Body of pancreas (tissue), 4 donors: ENCODE measurements around the gene AUTS2. TPM values are rescaled to one million over a fixed set of nuclear protein-coding genes. Genes with fewer than 3 reads are reported as not detected.

Source experiments
- ATAC-seq: fragments of 150-250 bp; one replicate; pipeline ENCODE4 v1.9.1; 2016
- DNase-seq, 4 donors: peaks; one replicate each; pipeline ENCODE4 v3.0.0-alpha.2; 2019
- H3K27ac ChIP-seq, 4 donors: fragments of 200-600 bp; sonication (generic); 1 replicate in 3 of 4; 2 replicates in 1 of 4; pipeline versions ENCODE4 v1.5.1 to v1.6.1; 2016 to 2019; ENCODE audit warnings: mild to moderate bottlenecking in 1 of 4, mixed read lengths in 1 of 4, moderate library complexity in 1 of 4
- H3K27me3 ChIP-seq, 2 donors: fragments of 200-600 bp; sonication (generic); one replicate each; pipeline ENCODE4 v1.6.0; 2016; ENCODE audit warnings: mild to moderate bottlenecking in 1 of 2
- H3K36me3 ChIP-seq, 2 donors: fragments of 200-600 bp; sonication (generic); replicated peaks in 1 of 2; 2 replicates each; pipeline ENCODE4 v1.5.1; 2016; ENCODE audit warnings: low read depth in 2 of 2; ENCODE audit not compliant: insufficient read depth in 1 of 2
- H3K4me1 ChIP-seq: fragments of 200-600 bp; sonication (generic); one replicate; pipeline ENCODE4 v1.6.0; 2016
- H3K4me3 ChIP-seq, 2 donors: fragments of 200-600 bp; sonication (generic); 1 replicate in 1 of 2; 2 replicates in 1 of 2; pipeline ENCODE4 v1.5.1; 2016 to 2019
- H3K9me3 ChIP-seq, 3 donors: fragments of 200-600 bp; sonication (generic); 1 replicate in 2 of 3; 2 replicates in 1 of 3; pipeline ENCODE4 v1.5.1; 2016
- POLR2A ChIP-seq, 3 donors: fragments of 450-650 bp; IDR thresholded peaks; one replicate each; pipeline ENCODE4 v1.6.1; 2016; ENCODE audit warnings: antibody characterized with exemption in 3 of 3, mild to moderate bottlenecking in 2 of 3
- WGBS, 2 donors: methylation state at CpG; one replicate each; pipeline ENCODE4 v1.1.5; 2017; 5-methylcytosine and 5-hydroxymethylcytosine counted together
- intact Hi-C: fragments of 100-400 bp; cut with DNase I; formaldehyde crosslinking; loops from one replicate; pipeline ENCODE4 v1.15.1; 2023
- total RNA-seq, 2 donors: library from RNA; depleted of rRNA; stranded (reverse); fragments of >200 nt; gene quantifications; one replicate each; pipeline ENCODE4 v1.1.0, GENCODE V29; 2016
- TF ChIP-seq, protein P1 (sequence below), 7 experiments: fragments of 450-650 bp in 4 of 7; fragments of 200-600 bp in 3 of 7; sonication (generic) in 3 of 7; IDR thresholded peaks; one replicate each; pipeline ENCODE4 v1.5.1; 2016 to 2019; ENCODE audit warnings: antibody characterized with exemption in 7 of 7

Gene AUTS2
- total RNA-seq, 2 donors from 2014 or later, result 11.7 to 18.5 TPM

DNA sequence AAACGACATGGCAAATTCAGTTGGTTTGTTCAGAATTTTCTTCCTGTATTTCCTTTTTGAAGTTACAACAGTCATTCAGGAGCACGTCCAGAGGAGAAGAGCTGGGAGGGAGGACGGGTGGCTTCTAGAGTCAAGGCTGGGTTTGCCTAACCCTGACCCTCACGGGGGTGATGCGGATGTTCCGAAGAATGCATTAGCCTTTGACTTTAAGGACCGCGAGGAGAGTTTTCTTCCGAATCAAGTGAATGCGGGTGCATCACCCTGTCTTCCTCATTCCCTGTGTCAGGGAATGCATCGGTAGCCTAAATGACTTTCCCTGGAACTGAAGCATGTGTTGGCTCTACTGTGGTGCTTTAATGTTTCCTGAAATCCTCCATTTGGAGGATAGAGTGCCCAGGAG, 1137.0 kb downstream of the AUTS2 start:
- intact Hi-C loops, result no loop called here
- TF ChIP-seq, protein P1, sequence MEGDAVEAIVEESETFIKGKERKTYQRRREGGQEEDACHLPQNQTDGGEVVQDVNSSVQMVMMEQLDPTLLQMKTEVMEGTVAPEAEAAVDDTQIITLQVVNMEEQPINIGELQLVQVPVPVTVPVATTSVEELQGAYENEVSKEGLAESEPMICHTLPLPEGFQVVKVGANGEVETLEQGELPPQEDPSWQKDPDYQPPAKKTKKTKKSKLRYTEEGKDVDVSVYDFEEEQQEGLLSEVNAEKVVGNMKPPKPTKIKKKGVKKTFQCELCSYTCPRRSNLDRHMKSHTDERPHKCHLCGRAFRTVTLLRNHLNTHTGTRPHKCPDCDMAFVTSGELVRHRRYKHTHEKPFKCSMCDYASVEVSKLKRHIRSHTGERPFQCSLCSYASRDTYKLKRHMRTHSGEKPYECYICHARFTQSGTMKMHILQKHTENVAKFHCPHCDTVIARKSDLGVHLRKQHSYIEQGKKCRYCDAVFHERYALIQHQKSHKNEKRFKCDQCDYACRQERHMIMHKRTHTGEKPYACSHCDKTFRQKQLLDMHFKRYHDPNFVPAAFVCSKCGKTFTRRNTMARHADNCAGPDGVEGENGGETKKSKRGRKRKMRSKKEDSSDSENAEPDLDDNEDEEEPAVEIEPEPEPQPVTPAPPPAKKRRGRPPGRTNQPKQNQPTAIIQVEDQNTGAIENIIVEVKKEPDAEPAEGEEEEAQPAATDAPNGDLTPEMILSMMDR (IDR thresholded peaks at IDR 0.05), result no peak
- no peak for TF ChIP-seq POLR2A (IDR thresholded peaks at IDR 0.05)
- no peak overlapping the region for H3K4me3 ChIP-seq
- H3K4me1 ChIP-seq, result peaks cover 7% of the 10 kb centered on the region
- DNase-seq (no peak), ATAC-seq (no peak)
- no peak overlapping the region for H3K27ac ChIP-seq
- H3K27me3 ChIP-seq, result no peaks in the 10 kb centered on the region
- no peaks in the 10 kb centered on the region for H3K9me3 ChIP-seq
- 80 to 81% methylated on average over 11 of the region's 11 CpGs for WGBS, 2 donors
- H3K36me3 ChIP-seq, result no peaks in the 10 kb centered on the region

- Histone ChIP-seq H3K27ac (no peak overlapping the region), H3K4me3 (no peak overlapping the region), H3K4me1 (peaks cover 7% of the 10 kb centered on the region), H3K9me3 (no peaks in the 10 kb centered on the region), H3K27me3 (no peaks in the 10 kb centered on the region), H3K36me3 (no peaks in the 10 kb centered on the region)
- WGBS, 2 donors, result 34 to 41% methylated on average over 11 of the region's 11 CpGs
- ATAC-seq (no peak), DNase-seq (no peak)
- TF ChIP-seq, protein P1 (IDR thresholded peaks at IDR 0.05), result no peak
- TF ChIP-seq POLR2A (IDR thresholded peaks at IDR 0.05), result no peak
- intact Hi-C loops, result no loop called here
Observed at GRCh38 chr7:70736715-70737460, 1138.6 kb downstream of the AUTS2 start.

GRCh38 chr7:70738151-70738885, 1140.0 kb downstream of the AUTS2 start:
- H3K4me3 ChIP-seq, result no peak overlapping the region
- intact Hi-C loops, result no loop called here
- no peaks in the 10 kb centered on the region for H3K36me3 ChIP-seq
- H3K4me1 ChIP-seq, result peaks cover 7% of the 10 kb centered on the region
- ATAC-seq (no peak), DNase-seq (no peak)
- H3K27ac ChIP-seq, result no peak overlapping the region
- H3K27me3 ChIP-seq, result no peaks in the 10 kb centered on the region
- 78 to 79% methylated on average over 8 of the region's 8 CpGs for WGBS, 2 donors
- H3K9me3 ChIP-seq, result no peaks in the 10 kb centered on the region
- TF ChIP-seq POLR2A (IDR thresholded peaks at IDR 0.05), result no peak

- ATAC-seq, result no peak
Observed at GRCh38 chr7:70739646-70740210, 1141.5 kb downstream of the AUTS2 start.

DNA sequence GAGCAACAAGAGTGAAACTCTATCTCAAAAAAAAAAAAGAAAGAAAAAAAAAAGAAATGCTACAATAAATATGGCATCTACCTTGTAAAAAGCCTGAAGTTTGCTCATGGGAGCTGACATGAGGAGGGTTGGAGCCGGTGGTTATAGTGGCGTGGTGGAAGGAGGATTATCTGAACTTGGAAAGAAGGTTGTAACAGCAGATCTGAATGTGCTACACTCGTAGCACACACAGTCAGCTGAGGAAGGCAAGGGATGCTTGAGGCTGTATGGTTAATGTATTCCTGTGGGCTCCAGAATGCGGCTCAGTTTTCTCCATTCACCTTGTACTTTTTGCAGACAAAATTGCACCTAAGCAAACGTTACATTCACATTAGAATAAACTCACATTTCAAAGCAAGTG, 1143.4 kb downstream of the AUTS2 start:
- 80 to 83% methylated on average over 5 of the region's 5 CpGs for WGBS, 2 donors
- no peak for ATAC-seq
- no peak overlapping the region for H3K27ac ChIP-seq

More at GRCh38 chr7:70739646-70740210, 1141.5 kb downstream of the AUTS2 start:
- TF ChIP-seq, protein P1 (IDR thresholded peaks at IDR 0.05), result no peak
- no peak for TF ChIP-seq POLR2A (IDR thresholded peaks at IDR 0.05)
- DNase-seq, result no peak
- H3K9me3 ChIP-seq, result no peaks in the 10 kb centered on the region
- no peak overlapping the region for H3K27ac ChIP-seq
- no peaks in the 10 kb centered on the region for H3K36me3 ChIP-seq
- intact Hi-C loops, result no loop called here
- WGBS, 2 donors, result 56 to 57% methylated on average over 7 of the region's 7 CpGs
- peaks cover 7% of the 10 kb centered on the region for H3K4me1 ChIP-seq
- H3K27me3 ChIP-seq, result no peaks in the 10 kb centered on the region
- H3K4me3 ChIP-seq, result no peak overlapping the region

More for the DNA sequence above, 1143.4 kb downstream of the AUTS2 start:
- peaks cover 7% of the 10 kb centered on the region for H3K4me1 ChIP-seq
- intact Hi-C loops, result no loop called here
- TF ChIP-seq POLR2A (IDR thresholded peaks at IDR 0.05), result no peak
- TF ChIP-seq, protein P1 (IDR thresholded peaks at IDR 0.05), result no peak
- no peak for DNase-seq
- H3K4me3 ChIP-seq, result no peak overlapping the region
- H3K27me3 ChIP-seq, result no peaks in the 10 kb centered on the region
- no peaks in the 10 kb centered on the region for H3K9me3 ChIP-seq
- no peaks in the 10 kb centered on the region for H3K36me3 ChIP-seq
